ENCODE data around the gene LAMP2. TPM values are rescaled to one million over a fixed set of nuclear protein-coding genes. Genes with fewer than 3 reads are reported as not detected.
A peak's percentile ranks its signal among the peaks of the same experiment; 100 is the strongest.

Gene LAMP2
- total RNA-seq, 4 donors from 2014 or later = 119 to 154 (median 131) TPM

DNA sequence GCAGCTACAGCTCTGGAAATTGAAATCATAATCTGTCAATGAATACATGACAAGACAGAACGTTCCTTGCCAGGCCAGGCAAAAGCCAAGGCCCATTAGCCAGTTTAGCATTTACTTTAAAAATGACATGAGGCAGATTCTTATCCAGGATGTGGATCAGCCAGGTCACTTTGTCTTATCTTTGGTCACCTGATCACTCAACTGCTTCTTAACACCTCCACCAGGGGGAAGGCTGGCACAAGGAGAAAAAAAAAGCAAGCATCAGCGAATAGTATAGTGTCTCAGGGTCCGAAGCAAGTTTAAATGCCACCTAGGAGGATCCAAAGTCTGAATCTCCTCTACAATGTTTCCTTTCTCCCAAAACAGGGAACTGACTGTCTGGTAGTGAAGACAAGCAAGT, 88.4 kb downstream of the LAMP2 start:
- Histone ChIP-seq H3K4me1 (no peaks in the 10 kb centered on the region), H3K9me3 (no peaks in the 10 kb centered on the region), H3K27me3 (no peaks in the 10 kb centered on the region), H3K4me3 (no peak overlapping the region), H3K36me3 (no peaks in the 10 kb centered on the region), H3K27ac (no peak overlapping the region)
- peak in 1 of 2 donors; percentile 5 for TF ChIP-seq CTCF (IDR thresholded peaks at IDR 0.05)
- no peak for TF ChIP-seq EP300 (IDR thresholded peaks at IDR 0.05)
- TF ChIP-seq POLR2A (IDR thresholded peaks at IDR 0.05) = no peak
- TF ChIP-seq POLR2AphosphoS5 (IDR thresholded peaks at IDR 0.05) = no peak
- no peak for DNase-seq (ENCODE audit: low spot score in 2 of 2)
- WGBS = 25% methylated on average over 3 of the region's 3 CpGs

- Histone ChIP-seq H3K9me3 (no peaks in the 10 kb centered on the region), H3K27me3 (no peaks in the 10 kb centered on the region), H3K4me1 (no peaks in the 10 kb centered on the region), H3K27ac (no peak overlapping the region), H3K4me3 (no peak overlapping the region), H3K36me3 (no peaks in the 10 kb centered on the region)
- DNase-seq (ENCODE audit: low spot score in 2 of 2) = no peak
- no peak for TF ChIP-seq CTCF (IDR thresholded peaks at IDR 0.05)
- no peak for TF ChIP-seq POLR2AphosphoS5 (IDR thresholded peaks at IDR 0.05)
- no peak for TF ChIP-seq POLR2A (IDR thresholded peaks at IDR 0.05)
- no peak for TF ChIP-seq EP300 (IDR thresholded peaks at IDR 0.05)
- WGBS = 69% methylated on average over 6 of the region's 6 CpGs
Measured at GRCh38 chrX:120379937-120380681, 89.0 kb downstream of the LAMP2 start.

DNA sequence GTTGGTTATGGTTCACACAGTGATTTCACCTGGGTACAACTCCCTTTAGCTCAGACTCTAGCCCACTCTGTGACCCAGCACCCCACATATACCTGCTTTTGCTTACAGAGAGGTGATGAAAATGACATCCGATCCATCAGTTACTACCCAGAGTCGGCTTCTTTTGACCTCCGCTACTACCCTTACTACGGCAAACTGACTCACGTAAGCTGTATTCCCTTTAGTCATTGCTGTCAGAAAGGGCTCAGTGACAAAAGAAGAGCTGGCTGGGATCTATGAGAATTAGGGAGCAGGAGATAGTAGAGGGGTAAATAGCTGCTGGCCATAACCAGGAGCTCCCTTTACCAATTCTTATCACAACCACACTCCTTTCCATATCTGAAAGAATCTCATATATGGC, 90.5 kb downstream of the LAMP2 start:
- no peak for DNase-seq (ENCODE audit: low spot score in 2 of 2)
- H3K27ac ChIP-seq = no peak overlapping the region
- H3K36me3 ChIP-seq = no peaks in the 10 kb centered on the region
- H3K4me1 ChIP-seq = no peaks in the 10 kb centered on the region
- WGBS = 92% methylated on average over 5 of the region's 5 CpGs
- H3K27me3 ChIP-seq = no peaks in the 10 kb centered on the region
- H3K4me3 ChIP-seq = no peak overlapping the region
- no peaks in the 10 kb centered on the region for H3K9me3 ChIP-seq
- TF ChIP-seq EP300 (IDR thresholded peaks at IDR 0.05) (no peak), POLR2AphosphoS5 (IDR thresholded peaks at IDR 0.05) (no peak), CTCF (IDR thresholded peaks at IDR 0.05) (no peak), POLR2A (IDR thresholded peaks at IDR 0.05) (no peak)

Other genes with a start within 250 kb of the LAMP2 start
- 10 to 100 TPM; 19.5 to 29.7 (median 25.5) TPM for gene ZBTB33, start 218.5 kb downstream of the LAMP2 start, total RNA-seq
- 1 to 10 TPM in 3 of 4 donors, under 1 TPM in 1; 0.72 to 1.7 (median 1.6) TPM for gene TMEM255A, start 157.8 kb downstream of the LAMP2 start, total RNA-seq
- gene ATP1B4, start 107.2 kb downstream of the LAMP2 start, total RNA-seq = not detected
- gene CUL4B, start 91.7 kb upstream of the LAMP2 start, total RNA-seq = 10 to 100 TPM; 18.6 to 47.2 (median 28.4) TPM
- gene MCTS1, start 134.8 kb upstream of the LAMP2 start, total RNA-seq = 10 to 100 TPM; 17.6 to 25.7 (median 21.5) TPM
- 10 to 100 TPM in 3 of 4 donors, 1 to 10 TPM in 1; 9.1 to 12.7 (median 10.4) TPM for gene C1GALT1C1, start 160.8 kb upstream of the LAMP2 start, total RNA-seq